IMR-90 (cell line): ENCODE measurements around the gene SLC4A2. TPM values are rescaled to one million over a fixed set of nuclear protein-coding genes. Genes with fewer than 3 reads are reported as not detected.
A peak's percentile ranks its signal among the peaks of the same experiment; 100 is the strongest.

Experiments
- ATAC-seq: fragments of 200-7000 bp; cut with Tn5 transposase; 2 replicates; pipeline ENCODE4 v1.9.1; 2020; ENCODE audit warnings: low read depth, mild to moderate bottlenecking, moderate library complexity
- Bru-seq: library from RNA; stranded (reverse); fragments of 400-500 nt; gene quantifications from one replicate; lab custom pipeline; 2021; lab: Mats Ljungman, UMichigan
- BruChase-seq, 2 experiments: library from RNA; stranded (reverse); fragments of 400-500 nt; gene quantifications; one replicate each; lab custom pipeline; 2021; lab: Mats Ljungman, UMichigan
- BruUV-seq: library from RNA; stranded (reverse); fragments of 400-500 nt; replicated peaks from 2 replicates; lab custom pipeline; 2021; lab: Mats Ljungman, UMichigan
- CTCF ChIA-PET: fragments of 300-600 bp; formaldehyde crosslinking; extraction: SDS; loops from one replicate; lab custom pipeline; 2021; ENCODE audit warnings: antibody characterized with exemption; lab: Yijun Ruan, JAX
- POLR2A ChIA-PET: fragments of 300-600 bp; sonication (Branson Sonifier 250); formaldehyde crosslinking; loops from one replicate; lab custom pipeline; 2022; ENCODE audit warnings: antibody characterized with exemption; ENCODE audit not compliant: unreplicated experiment; lab: Charles Lee
- DNase-seq: peaks from one replicate; pipeline ENCODE4 v3.0.0; 2013
- H2AFZ ChIP-seq: replicated peaks from 2 replicates; pipeline ENCODE3; 2013; ENCODE audit warnings: low read length, mild to moderate bottlenecking; ENCODE audit not compliant: poor library complexity
- H2AK5ac ChIP-seq: 2 replicates; pipeline ENCODE4 v1.6.1; 2013; ENCODE audit warnings: low read depth, low read length, inconsistent platforms
- H2AK9ac ChIP-seq: replicated peaks from 2 replicates; pipeline ENCODE3; 2013; ENCODE audit warnings: mild to moderate bottlenecking, low read depth, low read length, moderate library complexity; ENCODE audit not compliant: poor library complexity
- H2BK120ac ChIP-seq: 2 replicates; pipeline ENCODE4 v1.6.1; 2013; ENCODE audit warnings: low read depth, low read length, inconsistent platforms
- H2BK15ac ChIP-seq: 3 replicates; pipeline ENCODE4 v1.6.1; 2013; ENCODE audit warnings: low read depth, low read length, inconsistent platforms
- H2BK20ac ChIP-seq: 2 replicates; pipeline ENCODE4 v1.6.1; 2013; ENCODE audit warnings: low read depth, mild to moderate bottlenecking, inconsistent platforms, low read length, moderate library complexity
- H2BK5ac ChIP-seq: 2 replicates; pipeline ENCODE4 v1.6.1; 2013; ENCODE audit warnings: mild to moderate bottlenecking, low read depth, low read length, inconsistent platforms; ENCODE audit not compliant: poor library complexity, severe bottlenecking
- H3K14ac ChIP-seq: replicated peaks from 2 replicates; pipeline ENCODE4 v1.6.1; 2013; ENCODE audit warnings: low read depth, low read length, inconsistent platforms
- H3K18ac ChIP-seq: 2 replicates; pipeline ENCODE4 v1.6.1; 2013; ENCODE audit warnings: low read depth, low read length, control low read depth
- H3K23ac ChIP-seq: 2 replicates; pipeline ENCODE4 v1.6.1; 2013; ENCODE audit warnings: low read depth, low read length, inconsistent platforms
- H3K27ac ChIP-seq: 2 replicates; pipeline ENCODE4 v1.5.1; 2013; ENCODE audit warnings: mild to moderate bottlenecking, control low read depth, low read length; ENCODE audit not compliant: insufficient read depth
- H3K27me3 ChIP-seq: 2 replicates; pipeline ENCODE4 v1.6.1; 2013; ENCODE audit warnings: low read length; ENCODE audit not compliant: control insufficient read depth, insufficient read depth
- H3K36me3 ChIP-seq: 2 replicates; pipeline ENCODE4 v1.6.1; 2013; ENCODE audit warnings: low read length, mixed read lengths; ENCODE audit not compliant: control insufficient read depth, insufficient read depth
- H3K4ac ChIP-seq: 2 replicates; pipeline ENCODE4 v1.6.1; 2013; ENCODE audit warnings: low read depth, low read length, inconsistent platforms
- H3K4me1 ChIP-seq: 2 replicates; pipeline ENCODE4 v1.6.1; 2013; ENCODE audit warnings: low read length, mixed read lengths; ENCODE audit not compliant: control insufficient read depth, insufficient read depth
- H3K4me2 ChIP-seq: 2 replicates; pipeline ENCODE4 v1.6.1; 2013; ENCODE audit warnings: low read depth, mild to moderate bottlenecking, control low read depth, low read length, moderate library complexity
- H3K4me3 ChIP-seq: 2 replicates; pipeline ENCODE4 v1.5.1; 2013; ENCODE audit warnings: low read depth, mild to moderate bottlenecking, control low read depth, low read length, moderate library complexity; ENCODE audit not compliant: insufficient read depth
- H3K56ac ChIP-seq: 2 replicates; pipeline ENCODE4 v1.6.1; 2013; ENCODE audit warnings: low read length, inconsistent platforms; ENCODE audit not compliant: insufficient read depth; ENCODE audit errors: extremely low read depth
- H3K79me1 ChIP-seq, 2 experiments: 2 replicates each; pipeline ENCODE4 v1.6.1; 2013; ENCODE audit warnings: low read length in 2 of 2, inconsistent platforms in 1 of 2, low read depth in 1 of 2
- H3K9ac ChIP-seq: 2 replicates; pipeline ENCODE4 v1.6.1; 2013; ENCODE audit warnings: low read depth, low read length, control low read depth
- H3K9me1 ChIP-seq: 2 replicates; pipeline ENCODE4 v1.6.1; 2013; ENCODE audit warnings: low read length, inconsistent platforms; ENCODE audit not compliant: insufficient read depth
- H3K9me3 ChIP-seq: 2 replicates; pipeline ENCODE4 v1.6.1; 2013; ENCODE audit warnings: low read length; ENCODE audit not compliant: control insufficient read depth, insufficient read depth
- H4K20me1 ChIP-seq: 2 replicates; pipeline ENCODE4 v1.6.1; 2013; ENCODE audit warnings: low read length, inconsistent platforms; ENCODE audit not compliant: insufficient read depth
- H4K5ac ChIP-seq: 2 replicates; pipeline ENCODE4 v1.6.1; 2013; ENCODE audit warnings: mild to moderate bottlenecking, low read depth, low read length, control low read depth
- H4K8ac ChIP-seq, 2 experiments: 2 replicates each; pipeline ENCODE4 v1.6.1; 2013; ENCODE audit warnings: low read depth in 2 of 2, low read length in 2 of 2, control low read depth in 1 of 2, inconsistent platforms in 1 of 2
- H4K91ac ChIP-seq: 2 replicates; pipeline ENCODE4 v1.6.1; 2013; ENCODE audit warnings: low read depth, low read length, inconsistent platforms; ENCODE audit not compliant: insufficient read depth
- CEBPB ChIP-seq: IDR thresholded peaks from 2 replicates; pipeline ENCODE4 v1.6.1; 2012; ENCODE audit warnings: low read depth, low read length, improper control_type of control experiment
- CHD1 ChIP-seq: IDR thresholded peaks from 2 replicates; pipeline ENCODE4 v1.6.1; 2012; ENCODE audit warnings: low read depth, low read length, improper control_type of control experiment
- MAFK ChIP-seq: IDR thresholded peaks from 2 replicates; pipeline ENCODE4 v1.6.1; 2012; ENCODE audit warnings: low read depth, low read length, improper control_type of control experiment
- MAZ ChIP-seq: IDR thresholded peaks from 2 replicates; pipeline ENCODE4 v1.6.1; 2012; ENCODE audit warnings: low read depth, mild to moderate bottlenecking, low read length, improper control_type of control experiment, moderate library complexity, borderline replicate concordance
- MXI1 ChIP-seq: IDR thresholded peaks from 2 replicates; pipeline ENCODE4 v1.6.1; 2012; ENCODE audit warnings: low read depth, mild to moderate bottlenecking, low read length, moderate library complexity, borderline replicate concordance
- NFE2L2 ChIP-seq: fragments of 150-350 bp; IDR thresholded peaks from 2 replicates; pipeline ENCODE4 v1.6.1; 2016; ENCODE audit warnings: low read depth, mild to moderate bottlenecking, low read length
- SMC3 ChIP-seq: fragments of 150-350 bp; IDR thresholded peaks from 2 replicates; pipeline ENCODE4 v1.6.1; 2016; ENCODE audit warnings: low read depth, mild to moderate bottlenecking, antibody characterized with exemption, low read length, moderate library complexity
- WGBS, 2 experiments: methylation state at CpG; one replicate each; pipeline versions ENCODE4 v1.1.5 to v1.1.7; 2013; ENCODE audit warnings: missing lambda C conversion rate in 2 of 2; ENCODE audit not compliant: insufficient read length in 1 of 2; ENCODE audit errors: extremely low coverage in 2 of 2; 5-methylcytosine and 5-hydroxymethylcytosine counted together
- dilution Hi-C: fragments of 300-500 bp; cut with HindIII; formaldehyde crosslinking; loops from one replicate; pipeline ENCODE4 v1.14.3; 2018; ENCODE audit warnings: low sequenced_read_pairs; ENCODE audit not compliant: unreplicated experiment
- in situ Hi-C: fragments of 300-500 bp; cut with MboI; formaldehyde crosslinking; loops from 3 replicates; pipeline ENCODE4 v1.14.3; 2019; ENCODE audit warnings: low sequenced_read_pairs, inconsistent platforms, mixed read lengths
- intact Hi-C: fragments of 100-400 bp; cut with micrococcal nuclease; formaldehyde crosslinking; loops from 2 replicates; pipeline ENCODE4 v1.10.0; 2022
- long read RNA-seq: library from polyadenylated mRNA; unstranded; transcript quantifications from one replicate; pipeline ENCODE4 v2.0.0, GENCODE V29; 2021; ENCODE audit not compliant: unreplicated experiment
- polyA plus RNA-seq, 3 experiments: library from polyadenylated mRNA; depleted of rRNA; stranded (reverse); fragments of >200 nt; gene quantifications; 2 replicates each; pipeline ENCODE4 v1.2.3, GENCODE V29; 2012; ENCODE audit warnings: low replicate concordance in 1 of 3
- total RNA-seq: library from RNA; depleted of rRNA; stranded (reverse); fragments of >200 nt; gene quantifications from 2 replicates; pipeline ENCODE4 v1.2.3, GENCODE V29; 2012; rRNA removed
- TF ChIP-seq, protein P1 (sequence below): fragments of 150-350 bp; IDR thresholded peaks from 2 replicates; pipeline ENCODE4 v1.6.1; 2016; ENCODE audit warnings: low read depth, mild to moderate bottlenecking, low read length, moderate library complexity, borderline replicate concordance

SLC4A2 gene, protein sequence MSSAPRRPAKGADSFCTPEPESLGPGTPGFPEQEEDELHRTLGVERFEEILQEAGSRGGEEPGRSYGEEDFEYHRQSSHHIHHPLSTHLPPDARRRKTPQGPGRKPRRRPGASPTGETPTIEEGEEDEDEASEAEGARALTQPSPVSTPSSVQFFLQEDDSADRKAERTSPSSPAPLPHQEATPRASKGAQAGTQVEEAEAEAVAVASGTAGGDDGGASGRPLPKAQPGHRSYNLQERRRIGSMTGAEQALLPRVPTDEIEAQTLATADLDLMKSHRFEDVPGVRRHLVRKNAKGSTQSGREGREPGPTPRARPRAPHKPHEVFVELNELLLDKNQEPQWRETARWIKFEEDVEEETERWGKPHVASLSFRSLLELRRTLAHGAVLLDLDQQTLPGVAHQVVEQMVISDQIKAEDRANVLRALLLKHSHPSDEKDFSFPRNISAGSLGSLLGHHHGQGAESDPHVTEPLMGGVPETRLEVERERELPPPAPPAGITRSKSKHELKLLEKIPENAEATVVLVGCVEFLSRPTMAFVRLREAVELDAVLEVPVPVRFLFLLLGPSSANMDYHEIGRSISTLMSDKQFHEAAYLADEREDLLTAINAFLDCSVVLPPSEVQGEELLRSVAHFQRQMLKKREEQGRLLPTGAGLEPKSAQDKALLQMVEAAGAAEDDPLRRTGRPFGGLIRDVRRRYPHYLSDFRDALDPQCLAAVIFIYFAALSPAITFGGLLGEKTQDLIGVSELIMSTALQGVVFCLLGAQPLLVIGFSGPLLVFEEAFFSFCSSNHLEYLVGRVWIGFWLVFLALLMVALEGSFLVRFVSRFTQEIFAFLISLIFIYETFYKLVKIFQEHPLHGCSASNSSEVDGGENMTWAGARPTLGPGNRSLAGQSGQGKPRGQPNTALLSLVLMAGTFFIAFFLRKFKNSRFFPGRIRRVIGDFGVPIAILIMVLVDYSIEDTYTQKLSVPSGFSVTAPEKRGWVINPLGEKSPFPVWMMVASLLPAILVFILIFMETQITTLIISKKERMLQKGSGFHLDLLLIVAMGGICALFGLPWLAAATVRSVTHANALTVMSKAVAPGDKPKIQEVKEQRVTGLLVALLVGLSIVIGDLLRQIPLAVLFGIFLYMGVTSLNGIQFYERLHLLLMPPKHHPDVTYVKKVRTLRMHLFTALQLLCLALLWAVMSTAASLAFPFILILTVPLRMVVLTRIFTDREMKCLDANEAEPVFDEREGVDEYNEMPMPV
- total RNA-seq (25.3 and 29.6 TPM in 2 replicates), polyA plus RNA-seq (2012; rRNA removed) (91.0 and 112 TPM in 2 replicates), Bru-seq, nascent RNA (percentile 56 among the genes with signal in this experiment), BruChase-seq, experiment 1, labeled RNA remaining after a 6-hour chase (percentile 74 among the genes with signal in this experiment), BruChase-seq, experiment 2, labeled RNA remaining after a 2-hour chase (percentile 65 among the genes with signal in this experiment)
- polyA plus RNA-seq (2012; cell fraction: cytosol; rRNA removed), result 70.2 and 89.3 TPM in 2 replicates
- 205 and 510 TPM in 2 replicates for polyA plus RNA-seq (2012; cell fraction: nucleus; rRNA removed; ENCODE audit: low replicate concordance)
- long read RNA-seq, full-length matches to known transcripts, result 87 of 188 reads
- long read RNA-seq, partial matches to known transcripts, result 72 of 188 reads
- long read RNA-seq, other reads (novel, unspliced or antisense), result 29 of 188 reads

DNA sequence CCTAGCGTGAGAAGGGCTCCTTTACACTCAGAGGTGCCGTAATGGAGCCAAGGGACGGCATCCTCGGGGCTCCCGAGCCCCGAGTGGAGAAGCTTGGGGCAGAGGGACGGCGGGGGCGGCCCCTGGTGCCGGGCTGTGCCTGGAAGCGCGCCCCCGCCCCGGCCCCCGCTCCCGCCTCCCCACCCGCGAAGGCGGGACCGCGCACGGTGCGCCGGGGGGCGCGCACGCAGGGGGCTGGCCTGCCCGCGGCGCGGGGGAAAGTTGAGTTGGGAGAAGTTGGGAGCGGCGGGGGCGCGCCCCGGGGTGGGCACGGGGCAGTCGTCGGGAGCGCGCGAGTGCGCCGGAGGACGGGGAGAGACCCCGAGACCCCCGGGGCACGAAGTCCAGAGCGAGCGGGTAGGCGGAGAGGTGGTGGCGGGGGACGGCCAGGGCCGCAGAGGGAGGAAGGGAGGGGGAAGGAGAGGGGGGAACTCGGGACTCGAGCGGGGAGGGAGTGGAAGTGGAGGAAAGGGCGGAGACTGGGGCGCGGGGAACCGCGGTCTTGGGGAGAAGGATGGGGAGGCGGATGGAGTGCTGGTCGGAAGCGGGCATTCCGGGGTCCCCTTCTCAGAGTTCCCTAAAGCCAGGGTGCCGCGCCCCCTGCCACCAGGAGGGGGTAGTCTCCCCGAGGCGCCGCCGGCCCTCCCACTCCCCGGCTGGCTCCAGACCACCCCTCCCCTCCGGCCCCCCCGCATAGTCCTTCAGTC lies at the start of gene SLC4A2:
TSS of gene SLC4A2 (plus strand) at position 223 of the 746 bp plus-strand sequence. CDS start 2,399 bp downstream, outside the sequence.
- Histone ChIP-seq H2AFZ (peak within 1 kb of the TSS; percentile 95), H2BK120ac (peak within 1 kb of the TSS; percentile 84), H4K8ac (peak within 1 kb of the TSS; percentile 94 to 100), H3K9me1 (peaks cover 12% of the 10 kb centered on the region; the same call in 1 of the 2 replicates), H3K14ac (peak within 1 kb of the TSS; percentile 97), H4K5ac (peak within 1 kb of the TSS; percentile 80), H3K4ac (peak within 1 kb of the TSS; percentile 97), H2BK15ac (peak within 1 kb of the TSS; percentile 69; the same call in 2 of the 3 replicates), H3K9ac (peak within 1 kb of the TSS; percentile 84), H2BK20ac (peak within 1 kb of the TSS; percentile 18), H3K56ac (peak within 1 kb of the TSS; percentile 95), H3K23ac (peak within 1 kb of the TSS; percentile 91), H3K79me1 (peaks cover 20 to 64% of the 10 kb centered on the region in 2 experiments), H4K91ac (peak within 1 kb of the TSS; percentile 98), H3K27me3 (no peaks in the 10 kb centered on the region), H3K18ac (peak within 1 kb of the TSS; percentile 80), H2AK5ac (peak within 1 kb of the TSS; percentile 96), H3K4me3 (peak within 1 kb of the TSS; percentile 94), H3K4me1 (peaks cover 43% of the 10 kb centered on the region), H2AK9ac (peak within 1 kb of the TSS; percentile 100), H4K20me1 (peaks cover 25% of the 10 kb centered on the region), H2BK5ac (peak within 1 kb of the TSS; percentile 95), H3K4me2 (peak within 1 kb of the TSS; percentile 99), H3K36me3 (peaks cover 3% of the 10 kb centered on the region; the same call in 1 of the 2 replicates), H3K27ac (peak within 1 kb of the TSS; percentile 97), H3K9me3 (no peaks in the 10 kb centered on the region)
- 0% methylated on average over 1 of the region's 75 CpGs; no CpG with 5 or more reads in 1 of the 2 experiments for WGBS, 2 experiments
- ChIA-PET CTCF (no interaction called here), POLR2A (no interaction called here)
- ATAC-seq, result peak; percentile 32
- intact Hi-C loops, result loop anchor here (1.0 to 2.0 kb wide), 3 partner anchors 9 to 52 kb away; partner anchors contain the start of gene FASTK
- DNase-seq, result peak; percentile 58
- in situ Hi-C loops, result no loop called here
- no TSS peak for BruUV-seq
- dilution Hi-C loops, result no loop called here
- TF ChIP-seq SMC3 (no peak), MXI1 (no peak), MAFK (no peak), CEBPB (no peak), CHD1 (no peak), NFE2L2 (no peak), MAZ (peak; percentile 98)
- TF ChIP-seq, protein P1, sequence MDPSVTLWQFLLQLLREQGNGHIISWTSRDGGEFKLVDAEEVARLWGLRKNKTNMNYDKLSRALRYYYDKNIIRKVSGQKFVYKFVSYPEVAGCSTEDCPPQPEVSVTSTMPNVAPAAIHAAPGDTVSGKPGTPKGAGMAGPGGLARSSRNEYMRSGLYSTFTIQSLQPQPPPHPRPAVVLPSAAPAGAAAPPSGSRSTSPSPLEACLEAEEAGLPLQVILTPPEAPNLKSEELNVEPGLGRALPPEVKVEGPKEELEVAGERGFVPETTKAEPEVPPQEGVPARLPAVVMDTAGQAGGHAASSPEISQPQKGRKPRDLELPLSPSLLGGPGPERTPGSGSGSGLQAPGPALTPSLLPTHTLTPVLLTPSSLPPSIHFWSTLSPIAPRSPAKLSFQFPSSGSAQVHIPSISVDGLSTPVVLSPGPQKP, result no peak
